ENCODE measurements around the gene GPT2. TPM values are rescaled to one million over a fixed set of nuclear protein-coding genes. Genes with fewer than 3 reads are reported as not detected.

Gene GPT2
- total RNA-seq, 1 experiment from 2014 or later, result 19.4 TPM

- no TSS peak for BruUV-seq (replicated peaks)
- Histone ChIP-seq H4K20me1 (ENCODE audit: low read length) (no peaks in the 10 kb centered on the region), H3K4me3 (ENCODE audit: low read length) (peak overlapping the region; percentile 89; the same call in 1 of the 2 replicates), H3K9ac (ENCODE audit: low read length) (no peak overlapping the region), H3K36me3 (ENCODE audit: low read depth, low read length) (no peaks in the 10 kb centered on the region), H3K9me2 (replicated peaks; ENCODE audit: low read length) (no peaks in the 10 kb centered on the region), H3K9me3 (ENCODE audit: low read length) (no peaks in the 10 kb centered on the region), H3F3A (ENCODE audit: low read length, unreplicated experiment) (no peaks in the 10 kb centered on the region), H3K27me3 (ENCODE audit: low read length) (no peaks in the 10 kb centered on the region), H3K4me2 (ENCODE audit: low read length) (peak overlapping the region; percentile 99), H2AFZ (ENCODE audit: low read length) (no peak overlapping the region), H3K27ac (ENCODE audit: low read length) (no peak overlapping the region), H3K4me1 (ENCODE audit: insufficient read depth, low read length) (peaks cover 16% of the 10 kb centered on the region), H3K79me2 (ENCODE audit: low read length) (peaks cover 25% of the 10 kb centered on the region)
- DNase-seq, result no peak
- ChIA-PET POLR2A (ENCODE audit: unreplicated experiment) (no interaction called here), CTCF (interaction anchor here (1.1 kb wide), 1 partner anchor 32 kb away, joined by 4 read pairs; no protein-coding TSS in a partner anchor)
- ATAC-seq, result no peak
- intact Hi-C loops (cut with micrococcal nuclease), result no loop called here
- no peak for TF ChIP-seq EZH2phosphoT487 (IDR thresholded peaks at IDR 0.05; ENCODE audit: borderline replicate concordance, low read length)
- no peak for TF ChIP-seq EZH2 (IDR thresholded peaks at IDR 0.05; ENCODE audit: low read length, unreplicated experiment)
- TF ChIP-seq CTCF (conservative IDR thresholded peaks at IDR 0.05; ENCODE audit: low read depth, low read length), result no peak
These were observed 2.0 kb downstream of the GPT2 start for GRCh38 chr16:46885960-46886763.

- TF ChIP-seq EZH2 (IDR thresholded peaks at IDR 0.05; ENCODE audit: low read length, unreplicated experiment) (no peak), CTCF (conservative IDR thresholded peaks at IDR 0.05; ENCODE audit: low read depth, low read length) (no peak), EZH2phosphoT487 (IDR thresholded peaks at IDR 0.05; ENCODE audit: borderline replicate concordance, low read length) (no peak)
- no peak overlapping the region for H3K27ac ChIP-seq (ENCODE audit: low read length)
- H2AFZ ChIP-seq (ENCODE audit: low read length), result no peak overlapping the region
- H3K4me2 ChIP-seq (ENCODE audit: low read length), result no peak overlapping the region
- no peaks in the 10 kb centered on the region for H3K27me3 ChIP-seq (ENCODE audit: low read length)
- H3K9me3 ChIP-seq (ENCODE audit: low read length), result no peaks in the 10 kb centered on the region
- intact Hi-C loops (cut with micrococcal nuclease), result no loop called here
- H4K20me1 ChIP-seq (ENCODE audit: low read length), result no peaks in the 10 kb centered on the region
- H3F3A ChIP-seq (ENCODE audit: low read length, unreplicated experiment), result no peaks in the 10 kb centered on the region
- ChIA-PET CTCF (no interaction called here), POLR2A (ENCODE audit: unreplicated experiment) (no interaction called here)
- DNase-seq, result no peak
- BruUV-seq (replicated peaks), result no TSS peak
- H3K9me2 ChIP-seq (replicated peaks; ENCODE audit: low read length), result no peaks in the 10 kb centered on the region
- H3K9ac ChIP-seq (ENCODE audit: low read length), result no peak overlapping the region
- H3K4me1 ChIP-seq (ENCODE audit: insufficient read depth, low read length), result peaks cover 16% of the 10 kb centered on the region
- no peaks in the 10 kb centered on the region for H3K36me3 ChIP-seq (ENCODE audit: low read depth, low read length)
- no peak overlapping the region for H3K4me3 ChIP-seq (ENCODE audit: low read length)
- ATAC-seq, result no peak
- peaks cover 25% of the 10 kb centered on the region for H3K79me2 ChIP-seq (ENCODE audit: low read length)
These were observed 2.8 kb downstream of the GPT2 start for GRCh38 chr16:46886764-46887523.

- intact Hi-C loops (cut with micrococcal nuclease), result no loop called here
- H3K27me3 ChIP-seq (ENCODE audit: low read length), result no peaks in the 10 kb centered on the region
- peaks cover 25% of the 10 kb centered on the region for H3K79me2 ChIP-seq (ENCODE audit: low read length)
- no peaks in the 10 kb centered on the region for H3K9me3 ChIP-seq (ENCODE audit: low read length)
- H3K9me2 ChIP-seq (replicated peaks; ENCODE audit: low read length), result no peaks in the 10 kb centered on the region
- POLR2A ChIA-PET (ENCODE audit: unreplicated experiment), result no interaction called here
- no peak overlapping the region for H2AFZ ChIP-seq (ENCODE audit: low read length)
- no peak for TF ChIP-seq CTCF (conservative IDR thresholded peaks at IDR 0.05; ENCODE audit: low read depth, low read length)
- TF ChIP-seq EZH2 (IDR thresholded peaks at IDR 0.05; ENCODE audit: low read length, unreplicated experiment), result no peak
- no peak for TF ChIP-seq EZH2phosphoT487 (IDR thresholded peaks at IDR 0.05; ENCODE audit: borderline replicate concordance, low read length)
- no peaks in the 10 kb centered on the region for H3F3A ChIP-seq (ENCODE audit: low read length, unreplicated experiment)
- no peak for ATAC-seq
- CTCF ChIA-PET, result no interaction called here
- DNase-seq, result no peak
- no TSS peak for BruUV-seq (replicated peaks)
- H3K4me3 ChIP-seq (ENCODE audit: low read length), result no peak overlapping the region
- H3K36me3 ChIP-seq (ENCODE audit: low read depth, low read length), result no peaks in the 10 kb centered on the region
- no peaks in the 10 kb centered on the region for H4K20me1 ChIP-seq (ENCODE audit: low read length)
- H3K4me2 ChIP-seq (ENCODE audit: low read length), result no peak overlapping the region
- peaks cover 16% of the 10 kb centered on the region for H3K4me1 ChIP-seq (ENCODE audit: insufficient read depth, low read length)
- no peak overlapping the region for H3K27ac ChIP-seq (ENCODE audit: low read length)
- H3K9ac ChIP-seq (ENCODE audit: low read length), result no peak overlapping the region
These were observed 3.3 kb downstream of the GPT2 start for GRCh38 chr16:46887524-46887854.

All from PC-3 (cell line).